CD4-positive, alpha-beta T cell (primary cell): Measurements from ENCODE around the gene TMC4. TPM values are rescaled to one million over a fixed set of nuclear protein-coding genes. Genes with fewer than 3 reads are reported as not detected.

Source experiments
- ATAC-seq: fragments of 200-7000 bp; cut with Tn5 transposase; one replicate; pipeline ENCODE4 v1.10.0; 2022; ENCODE audit warnings: mild to moderate bottlenecking; ENCODE audit not compliant: poor library complexity
- CTCF ChIA-PET: fragments of 350-600 bp; sonication (Branson Sonifier 250); formaldehyde crosslinking; loops from one replicate; lab custom pipeline; 2021; ENCODE audit warnings: antibody characterized with exemption, inconsistent platforms; lab: Charles Lee
- POLR2A ChIA-PET: fragments of 350-600 bp; sonication (Branson Sonifier 250); formaldehyde crosslinking; loops from one replicate; lab custom pipeline; 2021; ENCODE audit warnings: antibody characterized with exemption, inconsistent platforms; lab: Charles Lee
- DNase-seq, 14 experiments: peaks; one replicate each; pipeline ENCODE4 v3.0.0-alpha.2; 2013 to 2020; ENCODE audit warnings: mixed read lengths in 2 of 14
- H3K27ac ChIP-seq, 2 donors: one replicate each; pipeline versions ENCODE4 v1.5.1 to v1.7.0; 2013; ENCODE audit warnings: low read length in 2 of 2, low read depth in 1 of 2, mild to moderate bottlenecking in 1 of 2
- H3K27me3 ChIP-seq, 2 experiments: 1 replicate in 1 of 2; 2 replicates in 1 of 2; pipeline versions ENCODE4 v1.6.1 to v1.7.0; 2013; ENCODE audit warnings: low read length in 2 of 2, control low read depth in 1 of 2, mild to moderate bottlenecking in 1 of 2, moderate library complexity in 1 of 2; ENCODE audit not compliant: insufficient read depth in 2 of 2, control insufficient read depth in 1 of 2
- H3K36me3 ChIP-seq: one replicate; pipeline ENCODE4 v1.6.1; 2013; ENCODE audit warnings: low read length, control low read depth; ENCODE audit not compliant: insufficient read depth
- H3K4me1 ChIP-seq: one replicate; pipeline ENCODE4 v1.6.1; 2013; ENCODE audit warnings: low read length, control low read depth; ENCODE audit not compliant: insufficient read depth
- H3K4me3 ChIP-seq: one replicate; pipeline ENCODE4 v1.5.1; 2013; ENCODE audit warnings: mild to moderate bottlenecking, low read length, moderate library complexity
- H3K9me3 ChIP-seq, 2 experiments: 1 replicate in 1 of 2; 2 replicates in 1 of 2; pipeline versions ENCODE4 v1.6.1 to v1.7.0; 2013; ENCODE audit warnings: low read length in 2 of 2, mild to moderate bottlenecking in 2 of 2, control low read depth in 1 of 2, moderate library complexity in 1 of 2; ENCODE audit not compliant: control insufficient read depth in 1 of 2, insufficient read depth in 1 of 2
- H3K27ac Mint-ChIP-seq: one replicate; pipeline ENCODE4 v1.8.0; 2020; ENCODE audit warnings: mixed read lengths
- H3K27me3 Mint-ChIP-seq: one replicate; pipeline ENCODE4 v1.8.0; 2021; ENCODE audit warnings: mixed read lengths
- H3K36me3 Mint-ChIP-seq: one replicate; pipeline ENCODE4 v1.8.0; 2021; ENCODE audit warnings: low read depth, mixed read lengths
- H3K4me1 Mint-ChIP-seq: one replicate; pipeline ENCODE4 v1.8.0; 2021; ENCODE audit warnings: low read depth, mixed read lengths
- H3K4me3 Mint-ChIP-seq: one replicate; pipeline ENCODE4 v1.8.0; 2020; ENCODE audit warnings: mild to moderate bottlenecking, mixed read lengths
- H3K9me3 Mint-ChIP-seq: one replicate; pipeline ENCODE4 v1.8.0; 2020; ENCODE audit warnings: mixed read lengths
- CTCF ChIP-seq: fragments of 200-600 bp; IDR thresholded peaks from one replicate; pipeline ENCODE4 v1.8.0; 2022; ENCODE audit warnings: antibody characterized with exemption, mild to moderate bottlenecking
- intact Hi-C, 2 experiments: fragments of 100-400 bp; cut with DNase I in 1 of 2; cut with micrococcal nuclease in 1 of 2; formaldehyde crosslinking; loops; one replicate each; pipeline versions ENCODE4 v1.15.1 to v1.9.0; 2023 to 2025; cut with DNase I, micrococcal nuclease
- total RNA-seq, 174 experiments: library from RNA in 2 of 174; stranded (reverse) in 2 of 174; gene quantifications; one replicate each; pipeline ENCODE4 v1.2.3 and lab custom pipeline; 2021 to 2026

The TMC4 gene
- total RNA-seq, 2 experiments from 2014 or later, result 0.84 to 1.5 TPM

GRCh38 chr19:54190503-54191010 lies 17.6 kb upstream of the TMC4 start:
- peaks cover 37% of the 10 kb centered on the region for H3K4me1 Mint-ChIP-seq

GRCh38 chr19:54189735-54190502 lies 17.0 kb upstream of the TMC4 start:
- CTCF ChIA-PET, result interaction anchor here (0.6 to 2.9 kb wide), 8 partner anchors 10 to 100 kb away, joined by 3 to 20 read pairs (median 5); partner anchors contain the start of genes CNOT3, LENG1 and RPS9
- Histone ChIP-seq H3K4me3 (peak overlapping the region; percentile 74), H3K9me3 (no peaks in the 10 kb centered on the region), H3K27me3 (no peaks in the 10 kb centered on the region), H3K4me1 (peaks cover 33% of the 10 kb centered on the region), H3K36me3 (peaks cover 11% of the 10 kb centered on the region), H3K27ac (peak overlapping the region; percentile 99)
- H3K9me3 Mint-ChIP-seq, result no peaks in the 10 kb centered on the region
- ATAC-seq, result peak; percentile 60
- H3K4me1 Mint-ChIP-seq, result peaks cover 33% of the 10 kb centered on the region
- H3K36me3 Mint-ChIP-seq, result peaks cover 35% of the 10 kb centered on the region
- no peak for TF ChIP-seq CTCF
- peak overlapping the region; percentile 96 for H3K27ac Mint-ChIP-seq
- POLR2A ChIA-PET, result interaction anchor here (0.6 to 5.8 kb wide), 25 partner anchors 8 to 1931 kb away, joined by 3 to 148 read pairs (median 5); partner anchors contain the start of genes CNOT3, FIZ1, LENG1 and LENG8
- no peaks in the 10 kb centered on the region for H3K27me3 Mint-ChIP-seq
- peak; percentile 100 for DNase-seq
- intact Hi-C loops, result loop anchor here (1.0 to 10.0 kb wide), 11 partner anchors 10 to 1465 kb away; partner anchors contain the start of genes MYADM (in 2 of the 2), CNOT3 (in 1 of the 2), LENG1 (in 1 of the 2) and LENG8 (in 1 of the 2)
- H3K4me3 Mint-ChIP-seq, result peak overlapping the region; percentile 90

More at GRCh38 chr19:54190503-54191010, 17.6 kb upstream of the TMC4 start:
- no peaks in the 10 kb centered on the region for H3K9me3 Mint-ChIP-seq
- H3K27ac ChIP-seq, result peak overlapping the region; percentile 99
- peak overlapping the region; percentile 74 for H3K4me3 ChIP-seq
- H3K27me3 ChIP-seq, result no peaks in the 10 kb centered on the region
- no peaks in the 10 kb centered on the region for H3K9me3 ChIP-seq
- peak overlapping the region; percentile 90 for H3K4me3 Mint-ChIP-seq
- DNase-seq (peak; percentile 100), ATAC-seq (peak; percentile 54)
- intact Hi-C loops, result loop anchor here (1.0 to 10.0 kb wide), 8 partner anchors 10 to 1464 kb away; partner anchors contain the start of genes MYADM (in 2 of the 2), RPS9 (in 2 of the 2), CNOT3 (in 1 of the 2) and LENG1 (in 1 of the 2)
- peaks cover 37% of the 10 kb centered on the region for H3K36me3 Mint-ChIP-seq
- TF ChIP-seq CTCF, result no peak
- peak overlapping the region; percentile 96 for H3K27ac Mint-ChIP-seq
- H3K4me1 ChIP-seq, result peaks cover 33% of the 10 kb centered on the region
- POLR2A ChIA-PET, result interaction anchor here (0.6 to 5.8 kb wide), 13 partner anchors 11 to 1464 kb away, joined by 3 to 148 read pairs (median 17); partner anchors contain the start of genes CNOT3, LENG1, LENG8 and MYADM
- H3K27me3 Mint-ChIP-seq, result no peaks in the 10 kb centered on the region
- H3K36me3 ChIP-seq, result peaks cover 11% of the 10 kb centered on the region
- CTCF ChIA-PET, result interaction anchor here (0.9 to 2.6 kb wide), 3 partner anchors 9 to 22 kb away, joined by 3 to 19 read pairs (median 10); partner anchors contain the start of gene RPS9

- DNase-seq, result no peak
- Mint-ChIP-seq H3K36me3 (peaks cover 33% of the 10 kb centered on the region), H3K4me1 (peaks cover 33% of the 10 kb centered on the region), H3K27me3 (no peaks in the 10 kb centered on the region), H3K9me3 (no peaks in the 10 kb centered on the region), H3K27ac (peak within 1 kb of the TSS; percentile 96), H3K4me3 (peak within 1 kb of the TSS; percentile 90)
- ChIA-PET POLR2A (interaction anchor here (0.6 to 5.8 kb wide), 24 partner anchors 9 to 1932 kb away, joined by 3 to 148 read pairs (median 5); partner anchors contain the start of genes CNOT3, FIZ1, LENG1 and LENG8), CTCF (interaction anchor here (0.6 to 2.9 kb wide), 7 partner anchors 11 to 101 kb away, joined by 3 to 20 read pairs (median 5); partner anchors contain the start of genes CNOT3, LENG1 and RPS9)
- no peak for TF ChIP-seq CTCF
- ATAC-seq, result no peak
- Histone ChIP-seq H3K27me3 (no peaks in the 10 kb centered on the region), H3K9me3 (no peaks in the 10 kb centered on the region), H3K4me3 (peak within 1 kb of the TSS; percentile 74), H3K27ac (peak within 1 kb of the TSS; percentile 99), H3K4me1 (peaks cover 33% of the 10 kb centered on the region), H3K36me3 (peaks cover 11% of the 10 kb centered on the region)
- intact Hi-C loops, result loop anchor here (1.0 to 5.0 kb wide), 3 partner anchors 20 to 74 kb away; partner anchors contain the start of genes PRPF31 (in 1 of the 2) and TFPT (in 1 of the 2)
These were observed 16.3 kb upstream of the TMC4 start, which contains the start of gene MBOAT7 for GRCh38 chr19:54189145-54189734. Gene MBOAT7, minus strand, starts transcription at chr19:54189580. Its CDS starts 1,072 bp downstream, at chr19:54188508.
